GM21529 (cell line): ENCODE measurements around the gene PLCH2.

Experiments
- ATAC-seq: cut with Tn5 transposase; IDR thresholded peaks from one replicate; pipeline ENCODE4 v1.9.1; 2021; ENCODE audit not compliant: unreplicated experiment

The PLCH2 gene

DNA sequence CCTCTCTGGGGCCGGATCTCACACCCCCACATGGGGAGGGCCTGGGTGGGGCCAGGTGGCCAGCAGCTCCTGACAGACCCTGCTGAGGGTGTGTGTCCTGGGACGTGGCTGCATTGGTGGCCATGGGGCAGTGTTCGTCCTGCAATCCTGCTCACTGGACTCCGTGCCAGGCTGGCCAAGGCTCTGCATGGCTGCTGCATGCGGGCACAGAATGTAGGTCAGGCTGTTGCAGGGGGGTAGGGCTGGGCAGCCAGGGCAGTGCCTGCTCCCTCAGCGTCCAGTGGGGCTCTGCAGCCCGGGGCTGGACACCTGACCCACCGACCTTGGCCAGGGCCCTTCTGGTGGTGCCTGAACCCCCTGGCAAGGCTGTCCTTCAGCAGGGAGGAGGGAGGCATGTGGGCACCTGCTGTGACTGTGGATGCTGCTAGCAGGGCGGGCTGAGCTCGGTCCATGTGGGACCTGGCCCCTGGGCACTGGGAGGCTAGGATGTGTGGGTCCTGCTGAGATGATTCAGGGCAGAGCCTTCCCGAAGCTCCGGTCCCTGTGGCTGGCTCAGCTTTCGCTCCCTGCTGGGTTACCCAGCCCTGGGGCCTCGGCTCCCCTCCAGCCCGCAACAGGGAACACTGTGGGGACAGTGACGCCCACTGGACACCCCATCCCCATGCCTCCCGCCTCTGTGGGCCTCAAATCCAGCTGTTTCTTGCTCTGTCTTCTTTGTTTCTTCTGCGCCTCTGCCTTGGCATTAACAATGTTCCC lies 14.9 kb upstream of the PLCH2 start:
- ATAC-seq = no peak

GRCh38 chr1:2462819-2463218 lies 13.3 kb upstream of the PLCH2 start:
- ATAC-seq = no peak

DNA sequence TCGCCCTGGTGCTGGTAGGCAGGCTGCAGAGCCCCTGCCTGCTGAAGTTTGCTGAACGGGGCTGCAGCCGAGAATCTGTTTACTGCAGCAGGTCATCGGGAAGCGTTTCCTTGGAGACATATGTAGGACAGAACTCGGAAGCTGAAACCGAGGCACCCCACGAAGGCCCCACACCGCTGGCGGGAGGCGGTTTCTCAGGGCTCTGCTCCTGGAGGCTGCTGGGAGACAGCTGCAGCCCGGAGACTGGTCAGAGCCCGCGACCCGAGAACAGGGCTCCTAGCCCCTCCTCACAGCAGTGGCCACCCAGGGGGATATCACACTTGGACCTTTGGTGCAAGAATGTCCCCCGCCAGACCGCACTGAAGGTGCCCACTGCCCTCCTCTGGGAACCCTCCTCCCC lies 12.7 kb upstream of the PLCH2 start:
- no peak for ATAC-seq

GRCh38 chr1:2465371-2466269 lies 10.5 kb upstream of the PLCH2 start:
- ATAC-seq = no peak

- ATAC-seq = no peak
These were observed 9.8 kb upstream of the PLCH2 start for GRCh38 chr1:2466270-2466665.

DNA sequence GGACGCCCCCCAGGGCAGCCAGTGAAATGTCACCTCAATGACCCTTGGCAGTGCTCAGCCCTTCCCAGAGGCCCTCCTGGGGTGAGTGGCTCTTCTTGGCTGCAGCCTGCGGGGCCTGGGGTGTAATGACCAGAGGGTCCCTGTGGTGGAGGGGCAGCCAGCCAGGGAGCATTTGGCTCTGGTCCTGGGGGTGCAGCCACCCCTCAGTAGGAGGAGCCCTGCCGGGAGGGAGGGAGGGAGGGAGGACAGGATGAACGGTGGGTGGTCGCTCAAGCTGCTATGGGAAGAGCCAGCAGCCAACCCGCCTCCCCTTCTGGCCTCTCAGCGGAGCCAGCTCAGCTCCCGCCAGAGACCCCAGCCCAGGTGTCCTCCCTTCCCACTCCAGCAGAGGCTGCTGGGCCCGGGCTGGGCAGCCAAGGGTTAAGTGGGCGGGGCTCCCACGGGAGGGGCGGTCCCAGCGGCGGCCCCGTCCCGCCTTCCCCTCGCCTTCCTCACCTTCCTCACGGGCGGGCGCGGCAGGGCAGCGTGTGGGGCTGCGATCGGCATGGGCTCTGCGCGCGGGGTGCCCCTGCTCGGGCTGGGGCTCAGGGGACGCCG lies 9.0 kb upstream of the PLCH2 start:
- ATAC-seq = no peak

DNA sequence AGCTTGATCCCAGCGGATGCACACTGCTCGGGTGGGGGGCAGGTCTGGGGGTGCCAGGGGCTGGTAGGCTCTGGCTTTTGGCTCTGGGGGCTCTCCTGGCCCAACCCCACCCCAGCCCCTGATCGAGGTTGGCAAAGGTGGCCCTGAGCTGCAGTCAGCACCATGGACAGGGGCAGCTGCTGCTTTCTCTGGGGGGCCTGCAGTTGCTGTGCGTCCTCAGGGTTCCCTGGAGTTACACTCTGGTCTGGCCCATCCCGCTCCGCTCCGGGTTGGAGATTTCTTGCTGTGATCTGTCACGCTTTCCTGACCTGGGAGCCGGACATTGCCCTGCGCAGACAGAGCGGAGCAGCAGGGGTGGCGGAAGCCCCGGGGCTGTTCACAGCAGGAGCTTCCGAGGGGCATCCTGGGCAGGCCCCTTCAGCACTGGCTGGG lies 8.0 kb upstream of the PLCH2 start:
- ATAC-seq = no peak

- ATAC-seq = no peak
These were observed 7.5 kb upstream of the PLCH2 start for GRCh38 chr1:2468540-2468939.

- ATAC-seq = no peak
These were observed 6.8 kb upstream of the PLCH2 start for GRCh38 chr1:2469103-2469940.

DNA sequence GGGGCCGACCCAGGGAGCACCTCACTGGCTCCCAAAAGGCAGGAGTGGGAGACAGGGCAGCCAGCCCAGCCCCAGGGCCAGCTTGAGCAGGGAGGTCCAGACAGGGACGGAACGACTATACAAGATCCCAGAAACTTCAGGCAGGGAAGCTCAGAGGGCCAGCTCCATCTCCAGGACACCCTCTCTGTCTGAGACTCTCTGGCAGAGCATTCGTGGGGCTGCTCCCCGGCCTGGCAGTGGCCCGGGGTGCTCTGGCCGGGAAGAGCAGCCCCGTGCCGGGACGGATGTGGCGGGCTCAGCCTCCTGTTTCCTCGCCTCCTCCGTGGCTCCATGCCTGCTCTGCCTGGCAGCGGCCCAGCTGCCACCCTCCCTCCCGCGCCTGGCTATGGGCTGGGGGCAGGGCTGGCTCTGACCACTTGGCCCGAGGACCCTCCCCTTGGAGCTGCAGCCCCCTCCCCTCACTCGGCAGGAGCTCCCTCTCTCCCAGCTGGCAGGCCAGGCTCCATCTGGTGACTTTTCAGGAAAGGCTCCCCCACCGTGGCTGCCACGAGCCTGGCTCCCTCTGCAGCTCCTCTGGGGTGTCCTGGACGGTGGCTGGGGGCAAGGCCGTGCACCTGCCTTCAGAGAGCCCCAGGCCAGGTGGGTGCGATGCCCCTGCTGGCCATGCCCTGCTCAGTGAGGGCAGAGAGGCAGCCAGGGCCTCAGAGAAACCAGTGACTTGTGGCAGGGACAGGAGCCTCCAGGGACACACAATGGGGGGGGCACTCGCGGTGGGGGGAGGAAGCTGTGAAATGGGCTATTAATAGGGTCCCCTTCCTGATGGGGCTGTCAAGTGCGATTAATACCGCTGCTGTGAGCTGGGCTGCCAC lies 5.6 kb upstream of the PLCH2 start:
- ATAC-seq = no peak

DNA sequence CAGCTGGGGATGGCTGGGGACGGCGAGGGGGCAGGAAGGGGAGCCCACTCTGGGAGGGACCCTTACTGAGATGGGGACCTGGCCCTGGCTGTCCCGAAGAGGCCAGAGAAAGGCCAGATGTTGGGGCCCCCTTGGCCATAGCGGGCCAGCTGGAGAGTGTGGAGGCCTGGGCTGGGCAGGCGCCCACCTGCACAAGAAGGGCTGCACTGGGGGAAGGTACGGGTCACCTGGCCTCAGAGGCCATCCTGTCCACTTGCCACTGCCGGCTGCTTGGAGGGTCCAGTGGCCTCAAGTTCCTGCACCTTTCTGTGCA lies 5.0 kb upstream of the PLCH2 start:
- ATAC-seq = no peak

DNA sequence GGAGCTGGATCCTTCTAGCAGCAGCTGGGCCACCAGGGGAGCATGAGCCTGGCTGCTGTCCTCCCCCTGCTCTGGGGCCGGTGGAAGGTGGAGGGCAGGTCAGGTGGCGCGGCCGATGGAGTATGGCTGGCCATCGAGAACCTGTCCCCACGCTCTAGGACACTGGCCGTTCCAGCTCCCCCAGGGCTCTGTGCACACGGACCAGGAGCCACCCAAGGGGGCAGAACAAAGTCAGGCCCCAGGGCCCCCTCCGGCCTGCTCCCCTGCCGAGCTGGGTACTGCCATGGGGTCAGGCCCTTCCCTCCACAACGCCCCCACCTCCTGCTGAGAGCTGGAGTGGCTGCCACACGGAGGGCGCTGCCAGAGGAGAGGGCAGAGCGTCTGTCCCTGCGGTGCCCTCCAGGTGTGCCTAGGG lies 4.5 kb upstream of the PLCH2 start:
- ATAC-seq = no peak

DNA sequence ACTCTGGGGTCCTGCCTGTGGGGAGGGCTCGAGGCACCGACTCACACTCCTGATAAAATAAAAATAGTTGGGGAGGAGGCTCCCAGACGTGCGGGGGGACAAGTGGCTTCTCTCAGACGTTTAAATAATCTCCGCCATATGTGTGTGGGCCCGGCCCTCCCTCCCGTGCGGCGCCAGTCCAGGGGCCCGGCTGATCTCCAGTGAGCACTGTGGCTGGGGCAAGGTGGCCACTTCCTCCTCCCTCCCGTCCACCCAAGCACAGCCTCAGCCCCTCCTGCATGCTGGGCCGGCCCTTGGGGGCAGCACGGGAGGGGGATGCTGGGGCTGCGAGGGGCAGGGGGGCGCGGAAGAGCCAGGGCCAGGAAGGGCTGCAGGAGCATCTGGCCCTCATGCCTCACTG lies 4.0 kb upstream of the PLCH2 start:
- ATAC-seq = no peak

GRCh38 chr1:2472561-2473177 lies 3.4 kb upstream of the PLCH2 start:
- ATAC-seq = no peak

GRCh38 chr1:2473198-2473597 lies 2.9 kb upstream of the PLCH2 start:
- ATAC-seq = no peak

GRCh38 chr1:2474104-2474844 lies 1.8 kb upstream of the PLCH2 start:
- ATAC-seq = no peak

- ATAC-seq = no peak
These were observed 1.1 kb upstream of the PLCH2 start for GRCh38 chr1:2474933-2475371.

DNA sequence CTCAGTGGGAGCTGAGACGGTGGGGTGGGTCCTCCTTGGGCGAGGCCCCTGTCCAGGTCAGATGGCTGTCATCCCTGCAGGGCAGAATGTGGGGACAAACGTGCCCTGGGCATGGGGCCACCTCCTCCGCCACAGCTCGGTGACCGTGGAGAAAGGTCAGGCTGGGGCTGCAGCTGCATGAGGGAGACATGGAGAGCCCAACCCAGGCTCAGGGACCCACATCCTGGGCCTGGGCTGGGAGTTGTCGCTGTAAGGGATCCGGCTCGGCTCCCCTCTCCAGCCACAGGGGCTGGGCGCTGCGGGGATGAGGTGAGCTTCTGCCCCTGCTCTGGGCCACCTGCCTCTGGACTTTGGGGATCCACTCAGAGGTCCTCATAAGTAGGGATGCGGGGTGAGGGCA lies 518 bp upstream of the PLCH2 start:
- no peak for ATAC-seq

DNA sequence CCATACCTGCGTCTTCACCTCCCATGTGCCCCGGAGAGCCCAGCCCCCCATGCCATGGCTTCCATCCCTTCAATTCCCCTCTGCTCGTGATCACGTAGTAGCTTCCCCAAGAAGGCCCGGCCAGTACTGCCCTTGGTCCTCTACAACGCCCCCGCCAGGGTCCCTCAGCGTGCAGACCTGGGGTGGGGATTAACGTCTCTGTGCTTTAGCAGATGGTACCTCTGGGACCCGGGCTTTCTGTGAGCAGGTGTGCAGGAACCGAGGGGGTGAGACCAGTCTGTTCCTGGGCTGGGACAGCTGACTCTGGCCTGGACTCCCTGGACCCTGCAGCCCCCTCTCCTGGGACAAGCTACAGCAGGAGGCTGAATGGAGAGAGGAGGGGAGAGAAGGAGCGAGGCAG lies 1.2 kb downstream of the PLCH2 start:
- no peak for ATAC-seq
